ENCODE data around the gene PUS10.

DNA sequence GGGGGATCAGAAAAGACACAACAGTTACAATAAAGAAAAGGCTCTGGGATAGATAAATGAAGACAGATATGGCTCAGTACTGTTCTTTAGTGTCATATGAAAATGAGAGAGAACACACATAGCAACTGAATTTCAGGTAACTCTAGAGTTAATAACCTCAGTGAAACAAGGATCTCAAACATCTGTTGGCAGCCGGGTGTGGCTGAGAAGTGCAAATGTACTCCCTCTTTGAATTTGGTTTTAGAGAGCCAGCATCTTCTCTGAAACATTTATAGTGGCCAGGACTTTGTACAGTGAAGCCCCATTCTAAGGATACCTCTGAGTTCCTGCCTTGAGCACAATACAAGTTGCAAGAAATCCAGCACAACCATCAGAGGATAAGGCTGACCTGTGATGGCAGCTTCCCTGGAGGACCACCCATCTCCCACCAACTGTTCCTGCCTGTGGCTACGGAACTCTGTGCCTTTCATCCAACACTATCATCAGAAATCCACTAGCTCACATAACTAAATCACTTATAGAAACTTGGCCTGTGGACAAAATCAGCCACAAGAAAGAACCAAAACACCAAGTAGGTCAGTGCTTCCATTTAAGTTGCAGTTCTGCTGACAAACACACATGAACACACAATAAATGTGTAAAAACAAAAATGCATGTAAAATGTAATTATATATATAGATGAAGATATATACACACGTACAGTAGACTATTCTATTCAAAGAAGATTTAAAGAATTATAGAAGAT is 37.8 kb downstream of the PUS10 start:
- TF ChIP-seq, protein P1, sequence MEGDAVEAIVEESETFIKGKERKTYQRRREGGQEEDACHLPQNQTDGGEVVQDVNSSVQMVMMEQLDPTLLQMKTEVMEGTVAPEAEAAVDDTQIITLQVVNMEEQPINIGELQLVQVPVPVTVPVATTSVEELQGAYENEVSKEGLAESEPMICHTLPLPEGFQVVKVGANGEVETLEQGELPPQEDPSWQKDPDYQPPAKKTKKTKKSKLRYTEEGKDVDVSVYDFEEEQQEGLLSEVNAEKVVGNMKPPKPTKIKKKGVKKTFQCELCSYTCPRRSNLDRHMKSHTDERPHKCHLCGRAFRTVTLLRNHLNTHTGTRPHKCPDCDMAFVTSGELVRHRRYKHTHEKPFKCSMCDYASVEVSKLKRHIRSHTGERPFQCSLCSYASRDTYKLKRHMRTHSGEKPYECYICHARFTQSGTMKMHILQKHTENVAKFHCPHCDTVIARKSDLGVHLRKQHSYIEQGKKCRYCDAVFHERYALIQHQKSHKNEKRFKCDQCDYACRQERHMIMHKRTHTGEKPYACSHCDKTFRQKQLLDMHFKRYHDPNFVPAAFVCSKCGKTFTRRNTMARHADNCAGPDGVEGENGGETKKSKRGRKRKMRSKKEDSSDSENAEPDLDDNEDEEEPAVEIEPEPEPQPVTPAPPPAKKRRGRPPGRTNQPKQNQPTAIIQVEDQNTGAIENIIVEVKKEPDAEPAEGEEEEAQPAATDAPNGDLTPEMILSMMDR (IDR thresholded peaks at IDR 0.05), result no peak
- no peak for TF ChIP-seq POLR2A (IDR thresholded peaks at IDR 0.05)

Measured in right lobe of liver (tissue), 4 donors.